ENCODE measurements around the gene CFAP46. TPM values are rescaled to one million over a fixed set of nuclear protein-coding genes. Genes with fewer than 3 reads are reported as not detected.

CFAP46 gene
- total RNA-seq, 1 donor from 2014 or later = 1.6 TPM

DNA sequence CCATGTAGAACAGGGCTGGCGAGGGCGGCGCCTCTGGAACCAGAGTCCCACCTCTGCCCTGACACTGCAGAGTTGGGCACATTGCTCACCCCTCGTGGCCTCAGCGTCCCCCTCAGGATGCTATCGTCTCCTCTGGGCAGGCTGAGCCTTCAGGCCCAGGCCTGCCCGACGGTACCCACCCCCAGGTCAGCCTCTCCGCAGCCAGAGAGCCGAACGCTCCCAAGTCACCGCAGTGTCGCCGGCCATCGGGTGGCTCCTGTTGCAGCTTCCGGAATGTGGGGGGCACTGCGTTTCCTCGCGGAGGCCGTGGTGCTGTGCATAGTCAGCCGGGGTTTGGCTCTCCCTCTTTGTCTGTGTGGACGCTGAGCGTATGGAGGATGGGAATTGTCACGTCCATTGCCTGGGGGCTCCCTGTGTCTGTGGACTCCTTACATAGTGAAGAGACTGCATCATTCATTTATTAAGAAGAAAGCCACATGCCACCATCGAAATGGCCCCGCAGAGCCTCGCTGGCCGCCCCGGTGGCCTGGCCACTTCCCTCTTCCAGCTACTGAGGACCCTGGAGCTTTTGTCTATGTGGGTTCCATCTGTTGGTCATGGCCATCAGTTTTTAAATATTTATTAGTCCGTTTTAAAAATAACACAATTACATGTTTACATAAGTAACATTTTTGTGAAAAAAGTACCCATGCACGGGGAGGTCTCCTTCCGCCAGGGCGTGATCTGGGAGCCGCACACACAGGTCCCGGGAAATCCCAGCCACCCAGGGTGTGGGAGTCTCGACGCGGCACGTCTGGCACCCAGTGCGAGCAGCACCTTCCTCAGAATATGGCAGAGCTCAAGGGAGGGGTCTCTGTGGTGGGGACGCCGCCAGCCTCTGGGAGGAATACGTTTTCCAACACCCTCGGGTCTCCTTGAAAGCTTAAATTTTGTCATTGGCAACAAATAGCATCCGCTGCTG is 172.0 kb downstream of the CFAP46 start:
- Histone ChIP-seq H3K4me3 (no peak overlapping the region), H3K79me2 (ENCODE audit: low read depth) (no peaks in the 10 kb centered on the region), H3K27ac (no peak overlapping the region), H3K4me2 (no peak overlapping the region), H3K9me3 (ENCODE audit: low read depth) (no peaks in the 10 kb centered on the region), H3K9ac (no peak overlapping the region), H4K20me1 (ENCODE audit: low read depth) (no peaks in the 10 kb centered on the region), H2AFZ (replicated peaks) (no peak overlapping the region), H3K36me3 (no peaks in the 10 kb centered on the region), H3F3A (ENCODE audit: low read depth) (peaks cover 3% of the 10 kb centered on the region), H3K27me3 (no peaks in the 10 kb centered on the region), H3K4me1 (no peaks in the 10 kb centered on the region)
- Mint-ChIP-seq H3K9me3 (peaks cover 14% of the 10 kb centered on the region), H3K27ac (no peak overlapping the region), H3K36me3 (peaks cover 7% of the 10 kb centered on the region), H3K4me3 (no peak overlapping the region), H3K27me3 (ENCODE audit: insufficient read depth, low read depth) (peaks cover 8% of the 10 kb centered on the region), H3K4me1 (peaks cover 8% of the 10 kb centered on the region)
- DNase-seq (ENCODE audit: low spot score) = no peak
- TF ChIP-seq, protein P1, sequence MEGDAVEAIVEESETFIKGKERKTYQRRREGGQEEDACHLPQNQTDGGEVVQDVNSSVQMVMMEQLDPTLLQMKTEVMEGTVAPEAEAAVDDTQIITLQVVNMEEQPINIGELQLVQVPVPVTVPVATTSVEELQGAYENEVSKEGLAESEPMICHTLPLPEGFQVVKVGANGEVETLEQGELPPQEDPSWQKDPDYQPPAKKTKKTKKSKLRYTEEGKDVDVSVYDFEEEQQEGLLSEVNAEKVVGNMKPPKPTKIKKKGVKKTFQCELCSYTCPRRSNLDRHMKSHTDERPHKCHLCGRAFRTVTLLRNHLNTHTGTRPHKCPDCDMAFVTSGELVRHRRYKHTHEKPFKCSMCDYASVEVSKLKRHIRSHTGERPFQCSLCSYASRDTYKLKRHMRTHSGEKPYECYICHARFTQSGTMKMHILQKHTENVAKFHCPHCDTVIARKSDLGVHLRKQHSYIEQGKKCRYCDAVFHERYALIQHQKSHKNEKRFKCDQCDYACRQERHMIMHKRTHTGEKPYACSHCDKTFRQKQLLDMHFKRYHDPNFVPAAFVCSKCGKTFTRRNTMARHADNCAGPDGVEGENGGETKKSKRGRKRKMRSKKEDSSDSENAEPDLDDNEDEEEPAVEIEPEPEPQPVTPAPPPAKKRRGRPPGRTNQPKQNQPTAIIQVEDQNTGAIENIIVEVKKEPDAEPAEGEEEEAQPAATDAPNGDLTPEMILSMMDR (IDR thresholded peaks at IDR 0.05) = no peak
- TF ChIP-seq EZH2 (IDR thresholded peaks at IDR 0.05) (no peak), EZH2phosphoT487 (IDR thresholded peaks at IDR 0.05) (no peak)

DNA sequence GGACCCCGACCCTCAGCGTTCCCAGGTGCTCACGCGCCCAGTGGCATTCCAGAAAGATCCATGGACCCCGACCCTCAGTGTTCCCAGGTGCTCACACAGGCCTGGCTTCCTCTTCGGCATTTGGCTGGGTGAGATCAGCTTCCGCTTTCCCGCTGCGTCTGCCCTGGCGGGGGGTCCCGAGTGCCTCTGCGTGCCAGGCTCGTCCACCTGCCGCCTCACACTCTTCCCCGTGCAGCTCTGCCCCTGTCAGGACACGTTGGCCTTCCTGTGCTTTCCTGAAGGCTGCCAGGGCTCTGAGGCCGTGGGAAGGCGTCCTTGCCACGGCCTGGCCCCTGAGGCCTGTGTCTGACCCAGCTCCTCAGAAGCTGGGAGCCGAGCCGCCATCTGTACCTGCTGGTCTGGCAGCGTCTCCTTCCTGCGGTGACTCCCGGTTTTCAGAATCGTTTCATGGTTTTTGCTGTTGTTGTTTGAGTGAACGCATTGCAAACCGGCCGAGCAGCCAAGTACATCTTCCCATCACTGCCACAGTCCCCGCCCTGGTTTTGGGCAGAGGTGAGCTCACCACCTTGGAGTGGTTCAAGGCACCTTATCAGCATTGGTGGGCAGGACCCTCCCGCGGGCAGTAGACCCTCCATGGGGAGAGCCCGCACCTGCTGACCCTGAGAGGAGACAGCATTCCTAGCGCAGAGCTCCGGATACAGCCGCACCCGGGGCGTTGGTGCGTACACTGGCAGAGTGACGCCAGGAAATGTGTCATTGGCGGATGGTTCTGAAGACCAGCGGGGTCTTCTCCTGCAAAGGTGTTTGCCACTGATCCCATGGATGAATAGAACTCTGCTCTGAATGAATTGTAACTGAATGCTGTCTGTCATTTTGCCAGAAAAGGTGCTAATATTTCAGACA is 173.8 kb downstream of the CFAP46 start:
- Mint-ChIP-seq H3K4me1 (peaks cover 7% of the 10 kb centered on the region), H3K4me3 (no peak overlapping the region), H3K27ac (no peak overlapping the region), H3K36me3 (peaks cover 7% of the 10 kb centered on the region), H3K9me3 (peaks cover 11% of the 10 kb centered on the region), H3K27me3 (ENCODE audit: insufficient read depth, low read depth) (peaks cover 10% of the 10 kb centered on the region)
- no peaks in the 10 kb centered on the region for H3K9me3 ChIP-seq (ENCODE audit: low read depth)
- DNase-seq (ENCODE audit: low spot score) = no peak
- no peak overlapping the region for H3K27ac ChIP-seq
- H3F3A ChIP-seq (ENCODE audit: low read depth) = peaks cover 4% of the 10 kb centered on the region
- H3K36me3 ChIP-seq = no peaks in the 10 kb centered on the region
- no peak overlapping the region for H2AFZ ChIP-seq (replicated peaks)
- no peaks in the 10 kb centered on the region for H3K4me1 ChIP-seq
- no peaks in the 10 kb centered on the region for H3K79me2 ChIP-seq (ENCODE audit: low read depth)
- no peak overlapping the region for H3K4me3 ChIP-seq
- no peak overlapping the region for H3K4me2 ChIP-seq
- no peaks in the 10 kb centered on the region for H4K20me1 ChIP-seq (ENCODE audit: low read depth)
- no peak overlapping the region for H3K9ac ChIP-seq
- TF ChIP-seq, protein P1 (IDR thresholded peaks at IDR 0.05) = no peak
- no peak for TF ChIP-seq EZH2phosphoT487 (IDR thresholded peaks at IDR 0.05)
- TF ChIP-seq EZH2 (IDR thresholded peaks at IDR 0.05) = no peak
- H3K27me3 ChIP-seq = no peaks in the 10 kb centered on the region

DNA sequence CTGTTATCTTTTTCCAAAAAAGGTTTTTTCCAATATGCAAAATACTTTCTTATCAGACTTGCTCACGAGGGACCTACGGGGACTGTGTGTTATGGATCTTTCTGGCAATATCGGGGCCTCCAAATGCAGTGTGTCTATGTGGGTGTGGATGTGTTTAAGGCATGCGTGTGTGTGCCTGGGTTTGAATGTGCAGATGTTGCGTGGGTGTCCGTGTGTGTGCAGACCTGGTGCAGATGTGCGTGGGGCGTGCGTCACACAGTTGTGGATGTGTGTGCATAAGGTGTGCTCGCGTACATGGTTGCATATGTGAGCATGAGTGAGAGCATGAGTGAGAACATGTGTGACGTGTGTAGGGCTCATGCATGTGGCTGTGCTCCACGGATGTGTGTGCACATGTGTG is 176.1 kb downstream of the CFAP46 start:
- H3K36me3 Mint-ChIP-seq = peaks cover 16% of the 10 kb centered on the region
- H3K4me3 Mint-ChIP-seq = no peak overlapping the region
- no peak overlapping the region for H3K27ac Mint-ChIP-seq
- Histone ChIP-seq H3K27ac (no peak overlapping the region), H3F3A (ENCODE audit: low read depth) (peaks cover 7% of the 10 kb centered on the region), H2AFZ (replicated peaks) (no peak overlapping the region), H3K9me3 (ENCODE audit: low read depth) (no peaks in the 10 kb centered on the region), H3K79me2 (ENCODE audit: low read depth) (no peaks in the 10 kb centered on the region), H3K4me1 (no peaks in the 10 kb centered on the region), H3K4me3 (no peak overlapping the region), H3K9ac (no peak overlapping the region), H3K4me2 (no peak overlapping the region), H4K20me1 (ENCODE audit: low read depth) (no peaks in the 10 kb centered on the region), H3K27me3 (no peaks in the 10 kb centered on the region), H3K36me3 (no peaks in the 10 kb centered on the region)
- H3K27me3 Mint-ChIP-seq (ENCODE audit: insufficient read depth, low read depth) = peaks cover 15% of the 10 kb centered on the region
- no peak for TF ChIP-seq EZH2 (IDR thresholded peaks at IDR 0.05)
- TF ChIP-seq, protein P1 (IDR thresholded peaks at IDR 0.05) = no peak
- TF ChIP-seq EZH2phosphoT487 (IDR thresholded peaks at IDR 0.05) = no peak
- H3K4me1 Mint-ChIP-seq = peaks cover 7% of the 10 kb centered on the region
- no peak for DNase-seq (ENCODE audit: low spot score)
- peaks cover 16% of the 10 kb centered on the region for H3K9me3 Mint-ChIP-seq
